ENCODE data around the gene OXNAD1. TPM values are rescaled to one million over a fixed set of nuclear protein-coding genes. Genes with fewer than 3 reads are reported as not detected.

Gene OXNAD1
- total and polyA plus RNA-seq, 10 of the 15 experiments (the other 5 are each of a cell fraction or from before 2014, with no cell fraction given) = 5.6 to 27.8 (median 16.2) TPM

DNA sequence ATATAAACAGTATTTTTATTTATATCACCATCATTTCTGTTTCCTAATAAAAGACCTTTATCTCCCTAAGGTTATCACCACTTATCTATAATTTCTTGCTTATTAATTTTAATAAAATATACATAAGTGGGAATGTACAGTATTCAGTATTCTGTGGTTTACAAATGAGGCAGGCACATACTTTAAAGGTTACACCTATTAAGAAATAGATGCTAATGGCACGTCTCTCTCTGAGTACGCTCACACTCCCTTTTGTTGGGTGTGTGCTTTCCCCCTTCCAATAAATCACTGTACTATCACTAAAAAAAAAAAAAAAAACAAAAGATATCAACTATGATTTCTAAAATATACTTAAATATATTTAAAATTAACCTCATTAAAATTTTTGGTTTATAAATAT lies 8.9 kb downstream of the OXNAD1 start:
- peaks cover 2 to 9% of the 10 kb centered on the region in 2 experiments for H3K36me3 ChIP-seq (ENCODE audit: control insufficient read depth in 2 of 2, insufficient read depth in 2 of 2, low read length in 1 of 2)
- BruUV-seq (replicated peaks) = no TSS peak
- H3K27ac ChIP-seq (ENCODE audit: control insufficient read depth, insufficient read depth) = no peak overlapping the region
- CTCF ChIA-PET = interaction anchor here (0.5 to 2.5 kb wide), 5 partner anchors 9 to 940 kb away, joined by 3 to 11 read pairs (median 6); partner anchors contain the start of genes DPH3 and OXNAD1
- no peak for DNase-seq (ENCODE audit: low read depth, low spot score)
- 75% methylated on average over 2 of the region's 2 CpGs for WGBS (ENCODE audit: insufficient coverage, insufficient replicate concordance, low lambda C conversion rate, missing lambda C conversion rate)
- TF ChIP-seq POLR2AphosphoS5 (IDR thresholded peaks at IDR 0.05; ENCODE audit: low read length) (no peak), ZNF217 (IDR thresholded peaks at IDR 0.05) (no peak), CHD4 (IDR thresholded peaks at IDR 0.05) (no peak), CBX3 (IDR thresholded peaks at IDR 0.05; ENCODE audit: borderline replicate concordance, low read depth) (no peak), GABPA (IDR thresholded peaks at IDR 0.05; ENCODE audit: low read depth) (no peak), IKZF1 (conservative IDR thresholded peaks at IDR 0.05) (no peak), SUZ12 (IDR thresholded peaks at IDR 0.05; ENCODE audit: unreplicated experiment) (no peak), NBN (IDR thresholded peaks at IDR 0.05) (no peak), SRF (IDR thresholded peaks at IDR 0.05; ENCODE audit: low read depth in 2 of 2, low read length in 2 of 2) (no peak)
- TF ChIP-seq, protein P1, sequence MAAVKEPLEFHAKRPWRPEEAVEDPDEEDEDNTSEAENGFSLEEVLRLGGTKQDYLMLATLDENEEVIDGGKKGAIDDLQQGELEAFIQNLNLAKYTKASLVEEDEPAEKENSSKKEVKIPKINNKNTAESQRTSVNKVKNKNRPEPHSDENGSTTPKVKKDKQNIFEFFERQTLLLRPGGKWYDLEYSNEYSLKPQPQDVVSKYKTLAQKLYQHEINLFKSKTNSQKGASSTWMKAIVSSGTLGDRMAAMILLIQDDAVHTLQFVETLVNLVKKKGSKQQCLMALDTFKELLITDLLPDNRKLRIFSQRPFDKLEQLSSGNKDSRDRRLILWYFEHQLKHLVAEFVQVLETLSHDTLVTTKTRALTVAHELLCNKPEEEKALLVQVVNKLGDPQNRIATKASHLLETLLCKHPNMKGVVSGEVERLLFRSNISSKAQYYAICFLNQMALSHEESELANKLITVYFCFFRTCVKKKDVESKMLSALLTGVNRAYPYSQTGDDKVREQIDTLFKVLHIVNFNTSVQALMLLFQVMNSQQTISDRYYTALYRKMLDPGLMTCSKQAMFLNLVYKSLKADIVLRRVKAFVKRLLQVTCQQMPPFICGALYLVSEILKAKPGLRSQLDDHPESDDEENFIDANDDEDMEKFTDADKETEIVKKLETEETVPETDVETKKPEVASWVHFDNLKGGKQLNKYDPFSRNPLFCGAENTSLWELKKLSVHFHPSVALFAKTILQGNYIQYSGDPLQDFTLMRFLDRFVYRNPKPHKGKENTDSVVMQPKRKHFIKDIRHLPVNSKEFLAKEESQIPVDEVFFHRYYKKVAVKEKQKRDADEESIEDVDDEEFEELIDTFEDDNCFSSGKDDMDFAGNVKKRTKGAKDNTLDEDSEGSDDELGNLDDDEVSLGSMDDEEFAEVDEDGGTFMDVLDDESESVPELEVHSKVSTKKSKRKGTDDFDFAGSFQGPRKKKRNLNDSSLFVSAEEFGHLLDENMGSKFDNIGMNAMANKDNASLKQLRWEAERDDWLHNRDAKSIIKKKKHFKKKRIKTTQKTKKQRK (IDR thresholded peaks at IDR 0.05; ENCODE audit: low read depth, low read length) = no peak
- TF ChIP-seq, protein P2, sequence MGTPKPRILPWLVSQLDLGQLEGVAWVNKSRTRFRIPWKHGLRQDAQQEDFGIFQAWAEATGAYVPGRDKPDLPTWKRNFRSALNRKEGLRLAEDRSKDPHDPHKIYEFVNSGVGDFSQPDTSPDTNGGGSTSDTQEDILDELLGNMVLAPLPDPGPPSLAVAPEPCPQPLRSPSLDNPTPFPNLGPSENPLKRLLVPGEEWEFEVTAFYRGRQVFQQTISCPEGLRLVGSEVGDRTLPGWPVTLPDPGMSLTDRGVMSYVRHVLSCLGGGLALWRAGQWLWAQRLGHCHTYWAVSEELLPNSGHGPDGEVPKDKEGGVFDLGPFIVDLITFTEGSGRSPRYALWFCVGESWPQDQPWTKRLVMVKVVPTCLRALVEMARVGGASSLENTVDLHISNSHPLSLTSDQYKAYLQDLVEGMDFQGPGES (IDR thresholded peaks at IDR 0.05) = no peak
- H3K9me3 ChIP-seq (replicated peaks; ENCODE audit: control insufficient read depth, insufficient read depth, low read length) = no peaks in the 10 kb centered on the region
- no peak for FAIRE-seq
- H3K27me3 ChIP-seq (replicated peaks in 1 of 2; ENCODE audit: control insufficient read depth in 2 of 2, insufficient read depth in 2 of 2, low read length in 1 of 2) = no peaks in the 10 kb centered on the region
- intact Hi-C loops (cut with micrococcal nuclease; ENCODE audit: unreplicated experiment) = no loop called here
- H4K20me1 ChIP-seq (ENCODE audit: control insufficient read depth, insufficient read depth) = no peaks in the 10 kb centered on the region
- SMC1A ChIA-PET (ENCODE audit: uncharacterized antibody, unreplicated experiment) = interaction anchor here (0.6 kb wide), 2 partner anchors 322 to 791 kb away, joined by 4 to 5 read pairs; no protein-coding TSS in a partner anchor
- POLR2A ChIA-PET = interaction anchor here (0.7 to 1.3 kb wide), 3 partner anchors 9 to 321 kb away, joined by 3 to 6 read pairs (median 5); partner anchors contain the start of genes DPH3 and OXNAD1
- no peak overlapping the region for H3K4me2 ChIP-seq (ENCODE audit: control insufficient read depth, insufficient read depth)
- H3K9ac ChIP-seq (ENCODE audit: control insufficient read depth, insufficient read depth, low read length) = no peak overlapping the region
- ATAC-seq = no peak
- H3K4me1 ChIP-seq (ENCODE audit: control insufficient read depth, insufficient read depth, low read length) = no peaks in the 10 kb centered on the region
- RAD21 ChIA-PET (ENCODE audit: unreplicated experiment) = interaction anchor here (1.0 to 1.4 kb wide), 2 partner anchors 12 to 262 kb away, joined by 3 to 4 read pairs; no protein-coding TSS in a partner anchor
- H3K4me3 ChIP-seq = no peak overlapping the region
- H3K79me2 ChIP-seq (ENCODE audit: control insufficient read depth, insufficient read depth, low read length) = peaks cover 1% of the 10 kb centered on the region; the same call in 1 of the 2 replicates
- H2AFZ ChIP-seq (ENCODE audit: control insufficient read depth, low read depth, low read length) = no peak overlapping the region
- in situ Hi-C loops (cut with MboI) = no loop called here
